HepG2 (cell line): ENCODE results near the gene ZNF213. TPM values are rescaled to one million over a fixed set of nuclear protein-coding genes. Genes with fewer than 3 reads are reported as not detected.

ENCODE experiments used
- CREB1 ChIP-seq, 2 experiments: fragments of 450-650 bp in 1 of 2; IDR thresholded peaks; 2 replicates each; pipeline ENCODE4 v1.6.1; 2016 to 2017; ENCODE audit warnings: control low read depth in 1 of 2, mild to moderate bottlenecking in 1 of 2, missing compliant biosample characterization in 1 of 2, missing genetic modification characterization in 1 of 2
- GATAD2A ChIP-seq: IDR thresholded peaks from 2 replicates; pipeline ENCODE4 v1.6.1; 2016
- KLF9 ChIP-seq: IDR thresholded peaks from 2 replicates; pipeline ENCODE4 v1.6.1; 2016; ENCODE audit warnings: low read depth
- MIXL1 ChIP-seq: IDR thresholded peaks from 2 replicates; pipeline ENCODE4 v1.6.1; 2016
- NFKB2 ChIP-seq: sonication (generic); formaldehyde crosslinking; IDR thresholded peaks from 2 replicates; pipeline ENCODE4 v1.4.0; 2020; ENCODE audit warnings: missing genetic modification reagents, borderline replicate concordance
- PCBP1 ChIP-seq: fragments of 200-400 bp; formaldehyde crosslinking; IDR thresholded peaks from 2 replicates; pipeline ENCODE4 v1.6.1; 2017; ENCODE audit warnings: mild to moderate bottlenecking, low read depth, low read length, borderline replicate concordance
- POGZ ChIP-seq: sonication (generic); formaldehyde crosslinking; IDR thresholded peaks from 2 replicates; pipeline ENCODE4 v1.4.0; 2020; ENCODE audit warnings: mild to moderate bottlenecking, missing genetic modification reagents
- POLR2AphosphoS2 ChIP-seq: IDR thresholded peaks from 2 replicates; pipeline ENCODE4 v1.6.1; 2011; ENCODE audit warnings: low read depth, low read length, improper control_type of control experiment
- SNAI1 ChIP-seq: sonication (generic); formaldehyde crosslinking; IDR thresholded peaks from 2 replicates; pipeline ENCODE4 v1.5.0; 2020; ENCODE audit warnings: mild to moderate bottlenecking, missing genetic modification reagents, borderline replicate concordance
- SP2 ChIP-seq: sonication (generic); formaldehyde crosslinking; IDR thresholded peaks from 2 replicates; pipeline ENCODE4 v1.5.1; 2020; ENCODE audit warnings: mild to moderate bottlenecking, missing genetic modification reagents
- SPEN ChIP-seq: sonication (generic); formaldehyde crosslinking; IDR thresholded peaks from 2 replicates; pipeline ENCODE4 v1.5.1; 2020; ENCODE audit warnings: low read depth, mild to moderate bottlenecking, missing genetic modification reagents
- SSRP1 ChIP-seq: IDR thresholded peaks from 2 replicates; pipeline ENCODE4 v1.6.1; 2016; ENCODE audit warnings: control low read depth
- ZC3H13 ChIP-seq: sonication (generic); formaldehyde crosslinking; IDR thresholded peaks from 2 replicates; pipeline ENCODE4 v1.8.1; 2023; ENCODE audit warnings: mild to moderate bottlenecking, missing genetic modification reagents, moderate library complexity
- ZKSCAN5 ChIP-seq: sonication (generic); formaldehyde crosslinking; IDR thresholded peaks from 2 replicates; pipeline ENCODE4 v1.5.1; 2020; ENCODE audit warnings: mild to moderate bottlenecking, missing genetic modification reagents
- ZMAT3 ChIP-seq: sonication (generic); formaldehyde crosslinking; conservative IDR thresholded peaks from 2 replicates; pipeline ENCODE4 v1.7.0; 2021; ENCODE audit warnings: missing genetic modification reagents
- ZNF138 ChIP-seq: sonication (generic); formaldehyde crosslinking; IDR thresholded peaks from 2 replicates; pipeline ENCODE4 v1.5.0; 2020; ENCODE audit warnings: mild to moderate bottlenecking, low read depth, missing genetic modification reagents
- ZNF292 ChIP-seq: sonication (generic); formaldehyde crosslinking; IDR thresholded peaks from 2 replicates; pipeline ENCODE4 v1.8.1; 2022; ENCODE audit warnings: mild to moderate bottlenecking, low read depth, missing genetic modification reagents, borderline replicate concordance
- ZNF367 ChIP-seq: sonication (generic); formaldehyde crosslinking; IDR thresholded peaks from 2 replicates; pipeline ENCODE4 v1.4.0; 2020; ENCODE audit warnings: missing genetic modification reagents, borderline replicate concordance
- ZNF547 ChIP-seq: sonication (generic); formaldehyde crosslinking; IDR thresholded peaks from 2 replicates; pipeline ENCODE4 v1.5.1; 2020; ENCODE audit warnings: mild to moderate bottlenecking, missing genetic modification reagents
- polyA plus RNA-seq, 8 experiments: library from polyadenylated mRNA; depleted of rRNA in 3 of 8; stranded (reverse) in 7 of 8; unstranded in 1 of 8; fragments of >200 nt; fragmentation: Illumina TruSeq in 4 of 8; extraction: Trizol in 4 of 8; gene quantifications; 2 replicates each; pipeline versions ENCODE4 v1.2.1 to v1.2.3, GENCODE V29; 2011 to 2016; ENCODE audit warnings: low read depth in 4 of 8, missing spikeins in 1 of 8, mixed read lengths in 1 of 8; ENCODE audit not compliant: insufficient read depth in 1 of 8
- total RNA-seq, 5 experiments: library from RNA; depleted of rRNA; stranded (reverse); fragments of >200 nt; fragmentation: Illumina TruSeq; extraction: Trizol; gene quantifications; 2 replicates each; pipeline ENCODE4 v1.2.3, GENCODE V29; 2016; ENCODE audit warnings: low read depth in 1 of 5
- TF ChIP-seq, protein P1 (sequence below): IDR thresholded peaks from 2 replicates; pipeline ENCODE4 v1.6.1; 2012; ENCODE audit warnings: low read depth, low read length, improper control_type of control experiment
- TF ChIP-seq, protein P2 (sequence below): sonication (generic); formaldehyde crosslinking; IDR thresholded peaks from 2 replicates; pipeline ENCODE4 v1.8.0; 2022; ENCODE audit warnings: missing genetic modification reagents, low read depth, mild to moderate bottlenecking, borderline replicate concordance
- TF ChIP-seq, protein P3 (sequence below): conservative IDR thresholded peaks from 2 replicates; pipeline ENCODE4 v1.6.1; 2018; ENCODE audit warnings: missing genetic modification reagents
- TF ChIP-seq, protein P4 (sequence below): IDR thresholded peaks from 2 replicates; pipeline ENCODE4 v1.6.1; 2016
- TF ChIP-seq, protein P5 (sequence below): sonication (generic); IDR thresholded peaks from 2 replicates; pipeline ENCODE4 v1.6.1; 2016; ENCODE audit warnings: low read depth, borderline replicate concordance

Gene ZNF213
- total and polyA plus RNA-seq, 2 of the 13 experiments (the other 11 are each of a cell fraction or from before 2014, with no cell fraction given): 0.59 to 0.97 TPM

DNA sequence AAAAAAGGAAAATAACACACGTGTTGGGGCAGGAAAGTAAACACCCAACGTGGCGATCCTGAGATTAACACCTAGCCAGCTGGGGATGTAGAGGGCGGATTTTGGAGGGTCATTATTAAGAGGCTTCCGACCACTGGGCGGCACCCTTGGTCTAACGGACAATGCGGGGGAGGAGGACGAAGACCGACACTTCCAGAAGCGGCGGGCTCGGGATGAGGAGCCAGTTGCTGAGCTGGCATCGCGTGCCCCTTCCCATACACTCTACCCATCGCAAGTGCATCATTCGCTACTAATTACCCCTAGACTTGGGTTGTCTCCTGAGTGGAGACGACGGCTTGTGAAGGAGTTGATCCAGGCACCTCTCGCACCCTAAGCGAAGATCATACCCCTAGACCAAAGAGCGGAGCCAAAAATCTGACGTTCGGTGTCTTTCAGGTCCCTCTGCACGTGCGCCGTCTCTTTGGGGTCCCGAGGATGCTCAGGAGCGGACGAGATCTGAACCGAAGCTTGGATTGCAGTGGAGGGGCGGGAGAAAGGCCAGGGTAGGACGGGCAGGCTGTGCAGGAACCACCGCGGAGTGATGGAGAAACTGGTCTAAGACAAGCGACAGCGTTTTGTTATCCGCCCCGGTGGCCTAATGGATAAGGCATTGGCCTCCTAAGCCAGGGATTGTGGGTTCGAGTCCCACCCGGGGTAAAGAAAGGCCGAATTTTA is 17.6 kb downstream of the ZNF213 start (continued):
- TF ChIP-seq, protein P1, sequence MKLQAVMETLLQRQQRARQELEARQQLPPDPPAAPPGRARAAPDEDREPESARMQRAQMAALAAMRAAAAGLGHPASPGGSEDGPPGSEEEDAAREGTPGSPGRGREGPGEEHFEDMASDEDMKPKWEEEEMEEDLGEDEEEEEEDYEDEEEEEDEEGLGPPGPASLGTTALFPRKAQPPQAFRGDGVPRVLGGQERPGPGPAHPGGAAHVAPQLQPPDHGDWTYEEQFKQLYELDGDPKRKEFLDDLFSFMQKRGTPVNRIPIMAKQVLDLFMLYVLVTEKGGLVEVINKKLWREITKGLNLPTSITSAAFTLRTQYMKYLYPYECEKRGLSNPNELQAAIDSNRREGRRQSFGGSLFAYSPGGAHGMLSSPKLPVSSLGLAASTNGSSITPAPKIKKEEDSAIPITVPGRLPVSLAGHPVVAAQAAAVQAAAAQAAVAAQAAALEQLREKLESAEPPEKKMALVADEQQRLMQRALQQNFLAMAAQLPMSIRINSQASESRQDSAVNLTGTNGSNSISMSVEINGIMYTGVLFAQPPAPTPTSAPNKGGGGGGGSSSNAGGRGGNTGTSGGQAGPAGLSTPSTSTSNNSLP: peak; percentile 33
- no peak for TF ChIP-seq ZNF367 (CRISPR knock-in tag)
- no peak for TF ChIP-seq ZMAT3 (CRISPR knock-in tag)
- no peak; the same call in 1 of the 2 replicates for TF ChIP-seq GATAD2A
- peak; percentile 15; the same call in 1 of the 2 replicates for TF ChIP-seq ZC3H13
- TF ChIP-seq, protein P2, sequence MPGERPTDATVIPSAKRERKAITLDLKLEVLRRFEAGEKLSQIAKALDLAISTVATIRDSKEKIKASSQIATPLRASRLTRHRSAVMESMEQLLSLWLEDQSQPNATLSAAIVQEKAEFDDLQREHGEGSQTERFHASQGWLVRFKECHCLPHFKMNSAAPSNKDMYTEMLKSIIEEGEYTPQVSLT (CRISPR knock-in tag): 0 out of 2 replicates have a peak, but pooled peaks have one; percentile 74
- TF ChIP-seq POLR2AphosphoS2: no peak
- TF ChIP-seq POGZ (CRISPR knock-in tag): 0 out of 2 replicates have a peak, but pooled peaks have one; percentile 34
- 0 out of 2 replicates have a peak, but pooled peaks have one; percentile 43 for TF ChIP-seq SP2
- TF ChIP-seq PCBP1: no peak
- TF ChIP-seq, protein P3, sequence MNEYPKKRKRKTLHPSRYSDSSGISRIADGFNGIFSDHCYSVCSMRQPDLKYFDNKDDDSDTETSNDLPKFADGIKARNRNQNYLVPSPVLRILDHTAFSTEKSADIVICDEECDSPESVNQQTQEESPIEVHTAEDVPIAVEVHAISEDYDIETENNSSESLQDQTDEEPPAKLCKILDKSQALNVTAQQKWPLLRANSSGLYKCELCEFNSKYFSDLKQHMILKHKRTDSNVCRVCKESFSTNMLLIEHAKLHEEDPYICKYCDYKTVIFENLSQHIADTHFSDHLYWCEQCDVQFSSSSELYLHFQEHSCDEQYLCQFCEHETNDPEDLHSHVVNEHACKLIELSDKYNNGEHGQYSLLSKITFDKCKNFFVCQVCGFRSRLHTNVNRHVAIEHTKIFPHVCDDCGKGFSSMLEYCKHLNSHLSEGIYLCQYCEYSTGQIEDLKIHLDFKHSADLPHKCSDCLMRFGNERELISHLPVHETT (CRISPR knock-in tag): 0 out of 2 replicates have a peak, but pooled peaks have one; percentile 19
- peak; percentile 86 for TF ChIP-seq MIXL1 (CRISPR knock-in tag)
- 0 out of 2 replicates have a peak, but pooled peaks have one; percentile 50 for TF ChIP-seq ZNF547 (CRISPR knock-in tag)
- 0 out of 2 replicates have a peak, but pooled peaks have one; percentile 48 for TF ChIP-seq ZNF138 (CRISPR knock-in tag)
- TF ChIP-seq SNAI1: peak; percentile 58; the same call in 1 of the 2 replicates
- no peak for TF ChIP-seq SSRP1
- TF ChIP-seq NFKB2 (CRISPR knock-in tag): no peak; the same call in 1 of the 2 replicates
- peak; percentile 67; the same call in 1 of the 2 replicates for TF ChIP-seq KLF9 (CRISPR knock-in tag)
- TF ChIP-seq ZKSCAN5 (CRISPR knock-in tag): no peak
- TF ChIP-seq, protein P4, sequence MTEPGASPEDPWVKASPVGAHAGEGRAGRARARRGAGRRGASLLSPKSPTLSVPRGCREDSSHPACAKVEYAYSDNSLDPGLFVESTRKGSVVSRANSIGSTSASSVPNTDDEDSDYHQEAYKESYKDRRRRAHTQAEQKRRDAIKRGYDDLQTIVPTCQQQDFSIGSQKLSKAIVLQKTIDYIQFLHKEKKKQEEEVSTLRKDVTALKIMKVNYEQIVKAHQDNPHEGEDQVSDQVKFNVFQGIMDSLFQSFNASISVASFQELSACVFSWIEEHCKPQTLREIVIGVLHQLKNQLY (CRISPR knock-in tag): 0 out of 2 replicates have a peak, but pooled peaks have one; percentile 26
- TF ChIP-seq ZNF292 (CRISPR knock-in tag): no peak
- no peak for TF ChIP-seq CREB1 (IDR thresholded peaks at IDR 0.05)
- TF ChIP-seq CREB1 (CRISPR knock-in tag; IDR thresholded peaks at IDR 0.05): peak; percentile 51; the same call in 1 of the 2 replicates
- TF ChIP-seq SPEN: peak; percentile 38; the same call in 1 of the 2 replicates
- TF ChIP-seq, protein P5, sequence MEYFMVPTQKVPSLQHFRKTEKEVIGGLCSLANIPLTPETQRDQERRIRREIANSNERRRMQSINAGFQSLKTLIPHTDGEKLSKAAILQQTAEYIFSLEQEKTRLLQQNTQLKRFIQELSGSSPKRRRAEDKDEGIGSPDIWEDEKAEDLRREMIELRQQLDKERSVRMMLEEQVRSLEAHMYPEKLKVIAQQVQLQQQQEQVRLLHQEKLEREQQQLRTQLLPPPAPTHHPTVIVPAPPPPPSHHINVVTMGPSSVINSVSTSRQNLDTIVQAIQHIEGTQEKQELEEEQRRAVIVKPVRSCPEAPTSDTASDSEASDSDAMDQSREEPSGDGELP: peak; percentile 69; the same call in 1 of the 2 replicates
